HEK293 (cell line): ENCODE data around the gene PSTK.

Experiments used
- GFI1B ChIP-seq: fragments of 450-650 bp; formaldehyde crosslinking; IDR thresholded peaks from 2 replicates; pipeline ENCODE4 v1.5.1; 2016; ENCODE audit warnings: missing biosample characterization, missing genetic modification characterization
- KLF1 ChIP-seq: fragments of 450-650 bp; formaldehyde crosslinking; IDR thresholded peaks from 2 replicates; pipeline ENCODE4 v1.5.1; 2016; ENCODE audit warnings: missing biosample characterization, missing genetic modification characterization
- KLF16 ChIP-seq: fragments of 450-650 bp; formaldehyde crosslinking; IDR thresholded peaks from 2 replicates; pipeline ENCODE4 v1.5.1; 2017; ENCODE audit warnings: missing biosample characterization, missing genetic modification characterization
- MEIS1 ChIP-seq: sonication (generic); formaldehyde crosslinking; IDR thresholded peaks from 2 replicates; pipeline ENCODE4 v1.8.1; 2022; ENCODE audit warnings: missing genetic modification reagents, mild to moderate bottlenecking, borderline replicate concordance
- PRDM1 ChIP-seq: fragments of 450-650 bp; formaldehyde crosslinking; IDR thresholded peaks from 2 replicates; pipeline ENCODE4; 2016; ENCODE audit warnings: missing biosample characterization, missing genetic modification characterization
- PRDM2 ChIP-seq: fragments of 450-650 bp; formaldehyde crosslinking; IDR thresholded peaks from 2 replicates; pipeline ENCODE4 v1.5.1; 2016; ENCODE audit warnings: missing biosample characterization, missing genetic modification characterization, borderline replicate concordance
- REST ChIP-seq: fragments of 450-650 bp; formaldehyde crosslinking; IDR thresholded peaks from 2 replicates; pipeline ENCODE4 v1.5.1; 2016; ENCODE audit warnings: missing biosample characterization, missing genetic modification characterization
- SETDB1 ChIP-seq: IDR thresholded peaks from one replicate; pipeline ENCODE4 v1.6.1; 2017; ENCODE audit warnings: mild to moderate bottlenecking, low read length, moderate library complexity, mixed read lengths; ENCODE audit not compliant: insufficient read length
- WT1 ChIP-seq: fragments of 450-650 bp; formaldehyde crosslinking; IDR thresholded peaks from 2 replicates; pipeline ENCODE4 v1.5.1; 2016; ENCODE audit warnings: missing biosample characterization, missing genetic modification characterization
- ZBTB20 ChIP-seq: fragments of 450-650 bp; formaldehyde crosslinking; IDR thresholded peaks from 2 replicates; pipeline ENCODE4 v1.5.1; 2016; ENCODE audit warnings: missing biosample characterization, missing genetic modification characterization
- ZFP69B ChIP-seq: fragments of 450-650 bp; formaldehyde crosslinking; IDR thresholded peaks from 2 replicates; pipeline ENCODE4 v1.5.1; 2016; ENCODE audit warnings: missing biosample characterization, missing genetic modification characterization
- ZNF121 ChIP-seq: fragments of 450-650 bp; formaldehyde crosslinking; IDR thresholded peaks from 2 replicates; pipeline ENCODE4 v1.5.1; 2016; ENCODE audit warnings: missing biosample characterization, missing genetic modification characterization
- ZNF132 ChIP-seq: fragments of 450-650 bp; formaldehyde crosslinking; IDR thresholded peaks from 2 replicates; pipeline ENCODE4 v1.5.1; 2017; ENCODE audit warnings: missing biosample characterization, missing genetic modification characterization, borderline replicate concordance
- ZNF133 ChIP-seq: fragments of 450-650 bp; formaldehyde crosslinking; IDR thresholded peaks from 2 replicates; pipeline ENCODE4 v1.5.1; 2016; ENCODE audit warnings: missing biosample characterization, missing genetic modification characterization
- ZNF169 ChIP-seq: fragments of 450-650 bp; formaldehyde crosslinking; IDR thresholded peaks from 2 replicates; pipeline ENCODE4 v1.5.1; 2016; ENCODE audit warnings: missing biosample characterization, missing genetic modification characterization
- ZNF2 ChIP-seq: fragments of 450-650 bp; formaldehyde crosslinking; IDR thresholded peaks from 2 replicates; pipeline ENCODE4 v1.5.1; 2016; ENCODE audit warnings: missing biosample characterization, missing genetic modification characterization
- ZNF24 ChIP-seq: fragments of 450-650 bp; formaldehyde crosslinking; IDR thresholded peaks from 2 replicates; pipeline ENCODE4 v1.5.1; 2016; ENCODE audit warnings: missing biosample characterization, missing genetic modification characterization
- ZNF280C ChIP-seq: fragments of 450-650 bp; formaldehyde crosslinking; IDR thresholded peaks from 2 replicates; pipeline ENCODE4 v1.5.1; 2016; ENCODE audit warnings: missing biosample characterization, missing genetic modification characterization
- ZNF324 ChIP-seq: fragments of 450-650 bp; formaldehyde crosslinking; IDR thresholded peaks from 2 replicates; pipeline ENCODE4 v1.5.1; 2016; ENCODE audit warnings: missing biosample characterization, missing genetic modification characterization
- ZNF513 ChIP-seq: fragments of 450-650 bp; IDR thresholded peaks from 2 replicates; pipeline ENCODE4 v1.5.1; 2018; ENCODE audit warnings: missing biosample characterization, missing genetic modification characterization
- ZNF626 ChIP-seq: fragments of 450-650 bp; sonication (Bioruptor Pico); formaldehyde crosslinking; IDR thresholded peaks from 2 replicates; pipeline ENCODE4 v1.5.1; 2018; ENCODE audit warnings: missing biosample characterization, missing genetic modification characterization, inconsistent platforms
- ZNF639 ChIP-seq: fragments of 450-650 bp; formaldehyde crosslinking; IDR thresholded peaks from 2 replicates; pipeline ENCODE4 v1.5.1; 2016; ENCODE audit warnings: missing biosample characterization, missing genetic modification characterization
- ZNF645 ChIP-seq: fragments of 450-650 bp; formaldehyde crosslinking; IDR thresholded peaks from 2 replicates; pipeline ENCODE4; 2016; ENCODE audit warnings: missing biosample characterization, missing genetic modification characterization
- ZNF785 ChIP-seq: fragments of 450-650 bp; formaldehyde crosslinking; IDR thresholded peaks from 2 replicates; pipeline ENCODE4 v1.5.1; 2016; ENCODE audit warnings: missing biosample characterization, missing genetic modification characterization

The PSTK gene

GRCh38 chr10:122980209-122981065 lies at the start of gene PSTK (continued):
- TF ChIP-seq ZNF645 (tag by site-specific recombination) (no peak), ZBTB20 (peak; percentile 59; the same call in 1 of the 2 replicates), KLF1 (tag by site-specific recombination) (peak; percentile 63), KLF16 (tag by site-specific recombination) (peak; percentile 85), ZNF121 (no peak), ZNF169 (no peak), PRDM2 (tag by site-specific recombination) (0 out of 2 replicates have a peak, but pooled peaks have one; percentile 48), REST (tag by site-specific recombination) (no peak; the same call in 1 of the 2 replicates), ZNF639 (tag by site-specific recombination) (peak; percentile 85), ZNF324 (peak; percentile 88), GFI1B (tag by site-specific recombination) (no peak), ZNF132 (no peak), SETDB1 (no peak), ZNF280C (no peak), ZNF785 (tag by site-specific recombination) (no peak), ZNF2 (tag by site-specific recombination) (peak; percentile 84), ZNF626 (no peak), ZNF24 (tag by site-specific recombination) (0 out of 2 replicates have a peak, but pooled peaks have one; percentile 33), WT1 (tag by site-specific recombination) (peak; percentile 67), PRDM1 (tag by site-specific recombination) (no peak), ZNF133 (tag by site-specific recombination) (no peak), ZFP69B (tag by site-specific recombination) (peak; percentile 72), MEIS1 (CRISPR knock-in tag) (no peak), ZNF513 (tag by site-specific recombination) (no peak)
